H1 (cell line): ENCODE data around the gene IRGQ. TPM values are rescaled to one million over a fixed set of nuclear protein-coding genes. Genes with fewer than 3 reads are reported as not detected.

ENCODE experiments used
- HDAC2 ChIP-seq, 2 experiments: fragments of 300-600 bp in 1 of 2; sonication (generic) in 1 of 2; IDR thresholded peaks; 2 replicates each; pipeline ENCODE4 v1.6.1; 2011 to 2012; ENCODE audit warnings: low read depth in 2 of 2, low read length in 2 of 2, mild to moderate bottlenecking in 2 of 2, moderate library complexity in 2 of 2, borderline replicate concordance in 1 of 2, inconsistent platforms in 1 of 2
- NANOG ChIP-seq: IDR thresholded peaks from 2 replicates; pipeline ENCODE4 v1.6.1; 2011; ENCODE audit warnings: low read length, low read depth, mild to moderate bottlenecking, inconsistent platforms; ENCODE audit not compliant: insufficient read depth, poor library complexity, severe bottlenecking
- SIN3A ChIP-seq, 2 experiments: IDR thresholded peaks in 1 of 2; conservative IDR thresholded peaks in 1 of 2; 2 replicates each; pipeline ENCODE4 v1.6.1; 2011 to 2012; ENCODE audit warnings: low read length in 2 of 2, improper control_type of control experiment in 1 of 2, low read depth in 1 of 2, mild to moderate bottlenecking in 1 of 2
- SP1 ChIP-seq: IDR thresholded peaks from 2 replicates; pipeline ENCODE4 v1.6.1; 2011; ENCODE audit warnings: low read depth, low read length
- SUZ12 ChIP-seq: fragments of 200-600 bp; sonication (generic); IDR thresholded peaks from 2 replicates; pipeline ENCODE4 v1.6.1; 2012; ENCODE audit warnings: mild to moderate bottlenecking, inconsistent platforms, low read length, moderate library complexity, mixed read lengths
- polyA plus RNA-seq, 7 experiments: library from polyadenylated mRNA; depleted of rRNA in 3 of 7; stranded (reverse) in 5 of 7; unstranded in 2 of 7; fragments of >200 nt in 5 of 7; fragments of 200-250 nt in 2 of 7; gene quantifications; 1 replicate in 5 of 7; 2 replicates in 1 of 7; 4 replicates in 1 of 7; pipeline versions ENCODE4 v1.2.1 to v1.2.3, GENCODE V29; 2011 to 2013; ENCODE audit warnings: missing spikeins in 2 of 7, mixed read lengths in 2 of 7
- total RNA-seq: library from RNA; stranded (reverse); fragmentation: NEBNext Ultra II Directional; extraction: Animal tissue kit (Norgen Biotek cat#: 25700); gene quantifications from 2 replicates; pipeline ENCODE4 v1.2.1, GENCODE V29; 2021
- TF ChIP-seq, protein P1 (sequence below): fragments of 300-600 bp; sonication (generic); IDR thresholded peaks from 2 replicates; pipeline ENCODE4 v1.7.1; 2012; ENCODE audit warnings: low read length, moderate library complexity, mild to moderate bottlenecking, inconsistent platforms; ENCODE audit not compliant: insufficient replicate concordance

The IRGQ gene
- total and polyA plus RNA-seq, 2 of the 8 experiments (the other 6 are each of a cell fraction or from before 2014, with no cell fraction given): 16.0 to 42.9 TPM

DNA sequence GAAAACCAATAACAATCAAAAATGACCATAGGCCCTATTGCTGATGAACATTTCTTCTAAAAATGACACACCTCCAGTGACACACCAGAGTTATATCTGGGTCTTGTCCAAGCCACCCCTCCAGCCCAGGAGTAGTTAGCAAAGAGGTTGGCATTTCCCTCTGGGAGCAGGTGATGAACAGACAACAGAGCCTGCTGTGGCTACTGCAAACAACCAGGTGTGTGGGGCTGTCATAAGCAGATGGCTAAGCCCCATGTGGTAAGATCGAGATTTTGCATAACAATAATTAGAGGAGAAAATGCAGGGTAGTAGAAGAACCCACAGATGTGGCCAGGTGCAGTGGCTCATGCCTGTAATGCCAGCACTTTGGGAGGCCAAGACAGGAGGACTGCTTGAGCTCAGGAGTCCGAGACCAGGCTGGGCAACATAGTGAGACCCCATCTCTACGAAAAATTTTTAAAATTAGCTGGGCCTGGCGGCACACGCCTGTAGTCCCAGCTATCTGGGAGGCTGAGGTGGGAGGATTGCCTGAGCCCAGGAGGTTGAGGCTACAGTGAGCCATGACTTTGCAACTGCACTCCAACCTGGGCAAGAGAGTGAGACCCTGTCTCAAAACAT lies 25.7 kb downstream of the IRGQ start (continued):
- TF ChIP-seq, protein P1, sequence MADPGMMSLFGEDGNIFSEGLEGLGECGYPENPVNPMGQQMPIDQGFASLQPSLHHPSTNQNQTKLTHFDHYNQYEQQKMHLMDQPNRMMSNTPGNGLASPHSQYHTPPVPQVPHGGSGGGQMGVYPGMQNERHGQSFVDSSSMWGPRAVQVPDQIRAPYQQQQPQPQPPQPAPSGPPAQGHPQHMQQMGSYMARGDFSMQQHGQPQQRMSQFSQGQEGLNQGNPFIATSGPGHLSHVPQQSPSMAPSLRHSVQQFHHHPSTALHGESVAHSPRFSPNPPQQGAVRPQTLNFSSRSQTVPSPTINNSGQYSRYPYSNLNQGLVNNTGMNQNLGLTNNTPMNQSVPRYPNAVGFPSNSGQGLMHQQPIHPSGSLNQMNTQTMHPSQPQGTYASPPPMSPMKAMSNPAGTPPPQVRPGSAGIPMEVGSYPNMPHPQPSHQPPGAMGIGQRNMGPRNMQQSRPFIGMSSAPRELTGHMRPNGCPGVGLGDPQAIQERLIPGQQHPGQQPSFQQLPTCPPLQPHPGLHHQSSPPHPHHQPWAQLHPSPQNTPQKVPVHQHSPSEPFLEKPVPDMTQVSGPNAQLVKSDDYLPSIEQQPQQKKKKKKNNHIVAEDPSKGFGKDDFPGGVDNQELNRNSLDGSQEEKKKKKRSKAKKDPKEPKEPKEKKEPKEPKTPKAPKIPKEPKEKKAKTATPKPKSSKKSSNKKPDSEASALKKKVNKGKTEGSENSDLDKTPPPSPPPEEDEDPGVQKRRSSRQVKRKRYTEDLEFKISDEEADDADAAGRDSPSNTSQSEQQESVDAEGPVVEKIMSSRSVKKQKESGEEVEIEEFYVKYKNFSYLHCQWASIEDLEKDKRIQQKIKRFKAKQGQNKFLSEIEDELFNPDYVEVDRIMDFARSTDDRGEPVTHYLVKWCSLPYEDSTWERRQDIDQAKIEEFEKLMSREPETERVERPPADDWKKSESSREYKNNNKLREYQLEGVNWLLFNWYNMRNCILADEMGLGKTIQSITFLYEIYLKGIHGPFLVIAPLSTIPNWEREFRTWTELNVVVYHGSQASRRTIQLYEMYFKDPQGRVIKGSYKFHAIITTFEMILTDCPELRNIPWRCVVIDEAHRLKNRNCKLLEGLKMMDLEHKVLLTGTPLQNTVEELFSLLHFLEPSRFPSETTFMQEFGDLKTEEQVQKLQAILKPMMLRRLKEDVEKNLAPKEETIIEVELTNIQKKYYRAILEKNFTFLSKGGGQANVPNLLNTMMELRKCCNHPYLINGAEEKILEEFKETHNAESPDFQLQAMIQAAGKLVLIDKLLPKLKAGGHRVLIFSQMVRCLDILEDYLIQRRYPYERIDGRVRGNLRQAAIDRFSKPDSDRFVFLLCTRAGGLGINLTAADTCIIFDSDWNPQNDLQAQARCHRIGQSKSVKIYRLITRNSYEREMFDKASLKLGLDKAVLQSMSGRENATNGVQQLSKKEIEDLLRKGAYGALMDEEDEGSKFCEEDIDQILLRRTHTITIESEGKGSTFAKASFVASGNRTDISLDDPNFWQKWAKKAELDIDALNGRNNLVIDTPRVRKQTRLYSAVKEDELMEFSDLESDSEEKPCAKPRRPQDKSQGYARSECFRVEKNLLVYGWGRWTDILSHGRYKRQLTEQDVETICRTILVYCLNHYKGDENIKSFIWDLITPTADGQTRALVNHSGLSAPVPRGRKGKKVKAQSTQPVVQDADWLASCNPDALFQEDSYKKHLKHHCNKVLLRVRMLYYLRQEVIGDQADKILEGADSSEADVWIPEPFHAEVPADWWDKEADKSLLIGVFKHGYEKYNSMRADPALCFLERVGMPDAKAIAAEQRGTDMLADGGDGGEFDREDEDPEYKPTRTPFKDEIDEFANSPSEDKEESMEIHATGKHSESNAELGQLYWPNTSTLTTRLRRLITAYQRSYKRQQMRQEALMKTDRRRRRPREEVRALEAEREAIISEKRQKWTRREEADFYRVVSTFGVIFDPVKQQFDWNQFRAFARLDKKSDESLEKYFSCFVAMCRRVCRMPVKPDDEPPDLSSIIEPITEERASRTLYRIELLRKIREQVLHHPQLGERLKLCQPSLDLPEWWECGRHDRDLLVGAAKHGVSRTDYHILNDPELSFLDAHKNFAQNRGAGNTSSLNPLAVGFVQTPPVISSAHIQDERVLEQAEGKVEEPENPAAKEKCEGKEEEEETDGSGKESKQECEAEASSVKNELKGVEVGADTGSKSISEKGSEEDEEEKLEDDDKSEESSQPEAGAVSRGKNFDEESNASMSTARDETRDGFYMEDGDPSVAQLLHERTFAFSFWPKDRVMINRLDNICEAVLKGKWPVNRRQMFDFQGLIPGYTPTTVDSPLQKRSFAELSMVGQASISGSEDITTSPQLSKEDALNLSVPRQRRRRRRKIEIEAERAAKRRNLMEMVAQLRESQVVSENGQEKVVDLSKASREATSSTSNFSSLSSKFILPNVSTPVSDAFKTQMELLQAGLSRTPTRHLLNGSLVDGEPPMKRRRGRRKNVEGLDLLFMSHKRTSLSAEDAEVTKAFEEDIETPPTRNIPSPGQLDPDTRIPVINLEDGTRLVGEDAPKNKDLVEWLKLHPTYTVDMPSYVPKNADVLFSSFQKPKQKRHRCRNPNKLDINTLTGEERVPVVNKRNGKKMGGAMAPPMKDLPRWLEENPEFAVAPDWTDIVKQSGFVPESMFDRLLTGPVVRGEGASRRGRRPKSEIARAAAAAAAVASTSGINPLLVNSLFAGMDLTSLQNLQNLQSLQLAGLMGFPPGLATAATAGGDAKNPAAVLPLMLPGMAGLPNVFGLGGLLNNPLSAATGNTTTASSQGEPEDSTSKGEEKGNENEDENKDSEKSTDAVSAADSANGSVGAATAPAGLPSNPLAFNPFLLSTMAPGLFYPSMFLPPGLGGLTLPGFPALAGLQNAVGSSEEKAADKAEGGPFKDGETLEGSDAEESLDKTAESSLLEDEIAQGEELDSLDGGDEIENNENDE: no peak
- TF ChIP-seq NANOG: peak; percentile 41
- peak; percentile 85 to 88 for TF ChIP-seq SIN3A (conservative IDR thresholded peaks at IDR 0.05 in 1 of 2, IDR thresholded peaks at IDR 0.05 in 1 of 2; ENCODE audit: low read depth in 1 of 2, low read length in 2 of 2)
- TF ChIP-seq SP1: peak; percentile 52; the same call in 1 of the 2 replicates
- peak in 1 of 2 experiments; percentile 94; a peak in 2 of 4 replicates for TF ChIP-seq HDAC2 (IDR thresholded peaks at IDR 0.05; ENCODE audit: borderline replicate concordance in 1 of 2, low read depth in 2 of 2, low read length in 2 of 2)
- no peak for TF ChIP-seq SUZ12
